ENCODE data around the gene SMURF1. TPM values are rescaled to one million over a fixed set of nuclear protein-coding genes. Genes with fewer than 3 reads are reported as not detected.

The SMURF1 gene
- total and polyA plus RNA-seq, 2 of the 4 experiments (the other 2 are of a cell fraction), result 13.4 to 20.3 TPM

DNA sequence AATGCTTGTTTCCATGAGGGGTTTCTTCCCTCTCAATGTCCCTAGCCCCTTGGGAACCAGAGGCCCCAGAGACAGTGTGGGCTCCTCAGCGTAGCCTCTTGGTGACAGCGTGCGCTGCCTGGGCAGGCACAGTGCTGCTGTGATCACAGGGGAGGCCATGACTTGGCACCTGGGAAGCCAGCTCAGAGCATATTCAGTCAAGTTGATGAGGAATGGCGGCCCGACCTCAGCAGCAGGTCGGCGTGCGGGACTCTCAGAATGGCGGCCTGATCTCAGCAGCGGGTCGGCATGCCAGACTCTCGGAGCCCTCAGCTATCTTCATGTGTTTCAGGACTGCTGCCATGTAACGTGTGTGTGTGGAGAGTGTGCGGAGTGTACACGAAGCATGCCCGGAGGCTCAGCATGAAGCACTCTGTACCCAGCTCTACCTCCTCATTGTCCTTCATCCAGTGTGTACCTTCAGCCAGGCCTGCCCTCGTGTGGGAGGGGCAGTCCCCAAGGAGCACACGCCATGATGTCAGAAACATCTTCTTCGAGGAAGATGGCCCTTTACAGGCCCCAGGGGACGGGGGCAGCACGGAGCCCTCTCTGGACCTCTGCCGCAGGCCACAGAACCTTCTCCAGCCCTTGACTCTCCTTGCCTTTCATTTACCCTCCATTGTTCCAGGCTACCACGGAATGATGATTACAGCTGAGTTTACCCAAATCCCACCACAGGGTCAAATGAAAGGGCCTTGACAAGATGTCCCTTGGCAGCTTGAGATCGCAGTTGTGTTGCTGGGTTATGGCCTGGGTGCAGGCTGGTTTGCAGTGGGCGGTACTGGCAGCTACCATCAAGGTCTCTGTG is 130.4 kb downstream of the SMURF1 start (continued):
- no peak for TF ChIP-seq MAZ (IDR thresholded peaks at IDR 0.05; ENCODE audit: borderline replicate concordance, low read depth, low read length)

DNA sequence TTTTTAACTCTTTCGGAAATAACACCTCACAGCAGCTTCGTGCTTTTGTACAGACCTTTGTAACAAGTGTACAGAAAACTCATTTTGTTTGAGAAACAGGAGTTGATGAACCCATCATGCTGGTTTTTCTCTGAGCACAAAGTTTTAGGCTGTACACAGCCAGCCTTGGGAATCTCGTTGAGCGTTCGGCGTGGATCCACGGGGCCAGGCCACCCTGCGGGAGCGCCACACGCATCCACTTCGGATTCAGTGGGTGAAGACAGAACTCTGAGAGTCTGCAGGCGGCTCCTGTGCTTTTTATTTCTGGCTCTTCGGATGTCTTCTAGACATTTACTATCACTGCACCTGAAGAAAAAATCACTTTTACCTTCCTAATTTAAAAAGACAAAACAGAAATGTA is 131.2 kb downstream of the SMURF1 start:
- H2AK5ac ChIP-seq (ENCODE audit: low read depth, low read length), result no peak overlapping the region
- H3K18ac ChIP-seq (ENCODE audit: low read depth, low read length), result no peak overlapping the region
- ChIA-PET POLR2A (ENCODE audit: unreplicated experiment) (no interaction called here), CTCF (no interaction called here)
- no peak overlapping the region for H3K27ac ChIP-seq (ENCODE audit: insufficient read depth, low read length)
- no peak overlapping the region for H2BK5ac ChIP-seq (ENCODE audit: low read depth, low read length, poor library complexity, severe bottlenecking)
- no peak overlapping the region for H3K23ac ChIP-seq (ENCODE audit: low read depth, low read length)
- no peak overlapping the region for H2AK9ac ChIP-seq (replicated peaks; ENCODE audit: low read depth, low read length, poor library complexity)
- H2AFZ ChIP-seq (replicated peaks; ENCODE audit: low read length, poor library complexity), result no peak overlapping the region
- no peak overlapping the region for H4K5ac ChIP-seq (ENCODE audit: low read depth, low read length)
- no peak for DNase-seq
- peaks cover 63% of the 10 kb centered on the region for H3K36me3 ChIP-seq (ENCODE audit: control insufficient read depth, insufficient read depth, low read length)
- H3K4ac ChIP-seq (ENCODE audit: low read depth, low read length), result no peak overlapping the region
- intact Hi-C loops (cut with micrococcal nuclease), result no loop called here
- H4K20me1 ChIP-seq (ENCODE audit: insufficient read depth, low read length), result peaks cover 5% of the 10 kb centered on the region; the same call in 1 of the 2 replicates
- H2BK15ac ChIP-seq (ENCODE audit: low read depth, low read length), result no peak overlapping the region
- H3K4me2 ChIP-seq (ENCODE audit: low read depth, low read length), result no peak overlapping the region
- H4K91ac ChIP-seq (ENCODE audit: insufficient read depth, low read depth, low read length), result no peak overlapping the region
- 0 out of 2 replicates have a peak, but pooled peaks cover 4% of the 10 kb centered on the region for H3K9me1 ChIP-seq (ENCODE audit: insufficient read depth, low read length)
- H3K4me1 ChIP-seq (ENCODE audit: control insufficient read depth, insufficient read depth, low read length), result no peaks in the 10 kb centered on the region
- in situ Hi-C loops (cut with MboI; ENCODE audit: low sequenced_read_pairs), result no loop called here
- ATAC-seq (ENCODE audit: low read depth), result no peak
- H4K8ac ChIP-seq (ENCODE audit: low read depth in 2 of 2, low read length in 2 of 2), result no peak overlapping the region
- H3K9ac ChIP-seq (ENCODE audit: low read depth, low read length), result no peak overlapping the region
- dilution Hi-C loops (cut with HindIII; ENCODE audit: low sequenced_read_pairs, unreplicated experiment), result no loop called here
- H2BK120ac ChIP-seq (ENCODE audit: low read depth, low read length), result no peak overlapping the region
- no peaks in the 10 kb centered on the region for H3K27me3 ChIP-seq (ENCODE audit: control insufficient read depth, insufficient read depth, low read length)
- H3K56ac ChIP-seq (ENCODE audit: extremely low read depth, insufficient read depth, low read length), result no peak overlapping the region
- peaks cover 0 to 13% of the 10 kb centered on the region in 2 experiments; a peak in 2 of 4 replicates for H3K79me1 ChIP-seq (ENCODE audit: low read depth in 1 of 2, low read length in 2 of 2)
- TSS peak; percentile 80 for BruUV-seq (replicated peaks)
- H3K4me3 ChIP-seq (ENCODE audit: insufficient read depth, low read depth, low read length), result no peak overlapping the region
- H2BK20ac ChIP-seq (ENCODE audit: low read depth, low read length), result no peak overlapping the region
- no peak overlapping the region for H3K14ac ChIP-seq (replicated peaks; ENCODE audit: low read depth, low read length)
- WGBS, 2 experiments (ENCODE audit: extremely low coverage in 2 of 2, insufficient read length in 1 of 2), result 99% methylated on average over 10 of the region's 13 CpGs; no CpG with 5 or more reads in 1 of the 2 experiments
- H3K9me3 ChIP-seq (ENCODE audit: control insufficient read depth, insufficient read depth, low read length), result no peaks in the 10 kb centered on the region
- TF ChIP-seq RCOR1 (IDR thresholded peaks at IDR 0.05; ENCODE audit: insufficient replicate concordance, low read length), result no peak
- no peak for TF ChIP-seq CHD1 (IDR thresholded peaks at IDR 0.05; ENCODE audit: low read depth, low read length)
- no peak for TF ChIP-seq MAZ (IDR thresholded peaks at IDR 0.05; ENCODE audit: borderline replicate concordance, low read depth, low read length)
- no peak for TF ChIP-seq RAD21 (IDR thresholded peaks at IDR 0.05; ENCODE audit: low read length)
- TF ChIP-seq MAFK (IDR thresholded peaks at IDR 0.05; ENCODE audit: low read depth, low read length), result no peak
- TF ChIP-seq SMC3 (IDR thresholded peaks at IDR 0.05; ENCODE audit: low read depth, low read length), result no peak
- no peak for TF ChIP-seq RFX5 (IDR thresholded peaks at IDR 0.05; ENCODE audit: low read depth, low read length)
- TF ChIP-seq, protein P1, sequence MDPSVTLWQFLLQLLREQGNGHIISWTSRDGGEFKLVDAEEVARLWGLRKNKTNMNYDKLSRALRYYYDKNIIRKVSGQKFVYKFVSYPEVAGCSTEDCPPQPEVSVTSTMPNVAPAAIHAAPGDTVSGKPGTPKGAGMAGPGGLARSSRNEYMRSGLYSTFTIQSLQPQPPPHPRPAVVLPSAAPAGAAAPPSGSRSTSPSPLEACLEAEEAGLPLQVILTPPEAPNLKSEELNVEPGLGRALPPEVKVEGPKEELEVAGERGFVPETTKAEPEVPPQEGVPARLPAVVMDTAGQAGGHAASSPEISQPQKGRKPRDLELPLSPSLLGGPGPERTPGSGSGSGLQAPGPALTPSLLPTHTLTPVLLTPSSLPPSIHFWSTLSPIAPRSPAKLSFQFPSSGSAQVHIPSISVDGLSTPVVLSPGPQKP (IDR thresholded peaks at IDR 0.05; ENCODE audit: borderline replicate concordance, low read depth, low read length), result no peak
- no peak for TF ChIP-seq BHLHE40 (IDR thresholded peaks at IDR 0.05; ENCODE audit: low read depth, low read length)
- TF ChIP-seq CEBPB (IDR thresholded peaks at IDR 0.05; ENCODE audit: low read depth, low read length), result no peak
- no peak for TF ChIP-seq MXI1 (IDR thresholded peaks at IDR 0.05; ENCODE audit: borderline replicate concordance, low read depth, low read length)
- no peak for TF ChIP-seq FOS (IDR thresholded peaks at IDR 0.05; ENCODE audit: low read depth, low read length)
- TF ChIP-seq, protein P2, sequence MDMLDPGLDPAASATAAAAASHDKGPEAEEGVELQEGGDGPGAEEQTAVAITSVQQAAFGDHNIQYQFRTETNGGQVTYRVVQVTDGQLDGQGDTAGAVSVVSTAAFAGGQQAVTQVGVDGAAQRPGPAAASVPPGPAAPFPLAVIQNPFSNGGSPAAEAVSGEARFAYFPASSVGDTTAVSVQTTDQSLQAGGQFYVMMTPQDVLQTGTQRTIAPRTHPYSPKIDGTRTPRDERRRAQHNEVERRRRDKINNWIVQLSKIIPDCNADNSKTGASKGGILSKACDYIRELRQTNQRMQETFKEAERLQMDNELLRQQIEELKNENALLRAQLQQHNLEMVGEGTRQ (IDR thresholded peaks at IDR 0.05; ENCODE audit: low read depth, low read length), result no peak
- TF ChIP-seq POLR2A (IDR thresholded peaks at IDR 0.05; ENCODE audit: low read depth, low read length), result no peak
- no peak for TF ChIP-seq NFE2L2 (IDR thresholded peaks at IDR 0.05; ENCODE audit: low read depth, low read length)
